GM18519 (cell line): ENCODE results near the gene TTC19.
A peak's percentile ranks its signal among the peaks of the same experiment; 100 is the strongest.
"Not testable (repeated sequence)": the region's sequence is repeated elsewhere in the genome, so short reads cannot be mapped to it uniquely, and the experiment has no call there.

ENCODE experiments used
- ATAC-seq: cut with Tn5 transposase; IDR thresholded peaks from one replicate; pipeline ENCODE4 v1.9.1; 2021; ENCODE audit warnings: mild to moderate bottlenecking, moderate library complexity; ENCODE audit not compliant: unreplicated experiment, low FRiP score

The TTC19 gene

DNA sequence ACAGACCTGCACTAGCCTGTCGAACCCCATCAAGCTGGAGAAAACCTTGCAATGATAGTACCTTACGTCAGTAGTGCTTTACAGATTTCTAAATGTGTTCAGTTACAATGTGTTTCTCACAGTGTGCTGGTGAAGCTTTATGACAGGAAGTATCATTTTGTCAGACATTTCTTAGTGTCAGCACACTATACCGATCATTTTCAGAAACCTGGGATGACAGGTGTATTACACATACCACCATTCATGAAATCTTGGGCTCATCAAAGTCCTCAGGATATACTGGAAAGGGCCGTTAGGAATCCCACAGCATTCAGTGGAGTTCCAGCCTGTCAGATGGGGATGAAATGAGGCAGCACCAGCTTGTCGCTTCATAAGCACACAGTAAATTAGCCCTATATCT lies 27.3 kb downstream of the TTC19 start:
- no peak for ATAC-seq

DNA sequence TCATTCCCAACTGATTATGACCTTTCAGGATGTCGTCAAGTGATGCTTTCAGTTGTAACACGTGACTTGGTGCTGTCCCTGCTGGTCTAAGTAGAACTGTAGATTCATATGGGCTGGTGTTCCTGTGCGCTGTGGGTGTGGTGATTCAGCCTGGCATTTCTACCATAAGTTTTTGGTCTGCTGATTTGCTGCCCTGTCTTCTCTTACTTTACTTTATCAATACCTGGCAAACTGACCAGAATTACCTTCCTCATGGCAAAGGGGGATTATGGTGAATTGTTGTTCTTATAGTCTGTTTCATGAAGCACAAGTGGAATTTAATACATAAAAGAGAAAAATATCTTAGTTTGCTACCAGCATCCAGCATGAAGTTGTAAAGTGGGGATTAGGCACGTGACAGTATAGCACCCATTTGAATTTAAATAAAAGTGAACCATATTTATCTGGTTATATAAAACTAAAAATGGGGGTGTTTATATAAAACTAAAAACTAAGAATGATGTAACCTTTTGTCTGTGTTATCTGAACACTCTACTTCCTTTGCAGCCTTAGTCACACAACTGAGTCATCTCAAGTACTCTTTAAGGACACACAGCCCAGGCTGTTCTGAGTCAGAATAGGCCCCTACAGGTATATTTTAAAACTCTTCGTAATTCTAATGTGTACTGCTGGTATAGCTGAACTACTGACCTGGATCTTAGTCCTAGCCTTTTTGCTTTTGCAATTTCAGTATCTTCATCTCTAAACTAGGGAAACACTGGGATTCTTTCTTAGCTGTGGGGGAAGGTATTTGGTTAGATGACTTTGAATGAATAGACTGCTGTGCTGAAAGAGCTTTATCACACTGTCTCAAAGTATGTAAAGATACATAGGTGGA lies 28.3 kb downstream of the TTC19 start:
- ATAC-seq: peak; percentile 74

DNA sequence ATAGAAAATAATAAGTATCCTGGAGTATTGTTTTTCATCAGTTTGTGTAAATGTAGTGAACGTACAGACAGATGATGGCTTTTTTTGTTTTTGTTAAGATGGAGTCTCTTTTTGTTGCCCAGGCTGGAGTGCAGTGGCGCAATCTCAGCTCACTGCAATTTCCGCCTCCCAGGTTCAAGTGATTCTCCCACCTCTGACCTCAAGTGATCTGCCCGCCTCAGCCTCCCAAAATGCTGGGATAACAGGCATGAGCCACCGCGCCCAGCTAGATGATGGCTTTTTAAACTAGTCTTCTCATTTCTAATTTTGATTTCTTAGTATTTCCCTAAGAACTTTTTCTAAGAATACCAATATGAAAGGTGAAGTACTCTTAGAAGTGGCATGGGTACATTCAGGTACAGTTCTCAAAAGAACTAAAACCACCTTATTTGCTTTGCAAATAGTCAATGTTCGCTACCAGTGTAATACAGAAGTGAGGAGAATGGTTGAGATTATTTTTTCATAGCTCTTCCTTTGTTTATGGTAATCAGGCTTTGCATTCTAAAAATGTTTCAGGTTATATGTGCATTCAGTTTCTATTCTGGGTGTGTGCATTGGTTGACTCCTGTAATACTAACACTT lies 34.2 kb downstream of the TTC19 start:
- no peak for ATAC-seq

DNA sequence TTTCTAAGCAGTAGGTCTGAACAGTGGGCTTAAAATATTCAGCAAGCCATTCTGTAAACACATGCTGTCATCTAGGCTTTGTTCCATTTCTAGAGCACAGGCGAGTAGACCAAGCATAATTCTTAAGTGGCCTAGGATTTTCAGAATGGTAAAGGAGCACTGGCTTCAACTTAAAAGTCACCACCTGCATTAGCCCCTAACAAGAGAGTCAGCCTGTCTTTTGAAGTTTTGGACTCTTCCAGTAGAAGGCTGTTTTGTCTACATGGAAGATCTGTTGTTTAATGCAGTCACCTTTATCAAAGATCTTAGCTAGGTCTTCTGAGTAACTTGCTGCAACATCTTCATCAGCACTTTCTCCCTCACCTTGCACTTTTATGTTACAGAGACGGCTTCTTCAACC lies 36.6 kb downstream of the TTC19 start:
- ATAC-seq: no peak

DNA sequence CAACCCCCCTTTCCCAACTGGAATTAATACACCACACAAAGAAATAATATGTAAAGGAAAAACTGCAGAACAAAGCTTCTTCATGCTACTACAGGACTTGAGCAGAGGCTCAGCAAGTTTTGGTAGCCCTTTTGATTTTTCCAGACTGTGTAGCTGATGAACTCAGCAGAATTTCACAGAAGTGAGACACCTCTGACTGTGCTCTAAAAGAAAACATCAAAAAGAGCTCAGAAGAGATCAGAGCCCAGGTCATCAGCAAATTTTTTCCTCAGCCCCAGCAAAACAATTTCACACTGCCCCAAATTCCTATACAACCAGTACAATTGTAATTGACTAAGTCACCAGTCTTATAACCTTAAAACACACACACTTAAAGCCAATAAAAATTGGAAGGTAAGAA lies 38.0 kb downstream of the TTC19 start:
- ATAC-seq: no peak

DNA sequence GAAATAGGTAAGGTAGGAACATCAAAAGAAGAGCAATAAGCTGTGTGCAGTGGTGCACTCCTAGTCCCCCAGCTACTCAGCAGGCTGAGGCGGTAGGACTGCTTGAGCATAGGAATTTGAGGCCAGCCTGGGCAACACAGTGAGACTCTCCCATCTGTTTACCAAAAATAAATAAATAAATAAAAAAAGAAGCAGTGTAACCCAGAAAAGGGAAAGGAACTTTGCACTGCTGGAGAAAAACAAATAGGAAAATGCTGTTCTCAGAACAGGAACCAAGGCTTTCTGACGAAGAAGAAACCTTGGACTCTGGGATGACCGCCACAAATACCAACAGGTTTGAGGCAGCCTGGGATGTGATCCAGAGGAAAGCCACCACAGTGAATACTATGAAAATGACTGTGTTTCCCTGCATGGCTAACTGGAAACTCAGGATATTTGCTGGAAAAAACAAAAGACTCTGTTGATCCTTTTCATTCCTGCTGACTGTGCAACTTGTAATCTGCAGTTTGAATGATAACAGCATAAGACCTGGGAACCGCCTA lies 41.2 kb downstream of the TTC19 start:
- ATAC-seq: no peak

DNA sequence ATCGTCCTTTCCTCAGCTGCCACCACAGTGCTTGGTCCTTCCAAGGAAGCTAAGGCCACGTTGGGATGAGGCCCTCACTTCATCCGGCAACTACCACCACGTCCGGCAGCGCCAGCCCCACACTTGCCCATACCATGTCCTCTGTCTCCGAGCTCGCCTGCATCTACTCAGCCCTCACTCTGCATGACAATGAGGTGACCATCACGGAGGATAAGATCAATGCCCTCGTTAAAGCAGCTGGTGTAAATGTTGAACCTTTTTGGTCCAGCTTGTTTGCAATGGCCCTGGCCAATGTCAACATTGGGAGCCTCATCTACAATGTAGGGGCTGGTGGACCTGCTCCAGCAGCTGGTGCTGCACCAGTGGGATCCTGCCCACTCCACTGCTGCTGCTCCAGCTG lies 44.9 kb downstream of the TTC19 start:
- ATAC-seq: no peak

DNA sequence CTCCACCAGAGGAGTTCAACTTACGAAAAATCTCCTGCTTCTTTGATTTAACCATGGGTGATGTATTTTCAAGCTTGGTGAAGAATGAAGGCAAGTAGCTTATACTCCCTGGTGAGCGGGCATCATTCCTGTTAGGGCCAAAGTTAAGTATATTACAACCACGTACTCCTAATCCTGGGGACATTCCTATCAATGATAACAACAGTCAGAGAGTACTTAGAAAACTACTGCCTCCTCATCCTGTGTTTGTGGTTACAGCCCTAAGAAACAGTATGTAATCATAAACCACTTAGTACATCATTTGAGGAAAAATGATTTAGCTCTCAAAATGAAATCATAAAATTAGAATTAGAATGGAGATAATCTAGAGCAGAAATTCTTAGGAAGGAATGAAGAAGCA lies 47.3 kb downstream of the TTC19 start:
- ATAC-seq: no peak

DNA sequence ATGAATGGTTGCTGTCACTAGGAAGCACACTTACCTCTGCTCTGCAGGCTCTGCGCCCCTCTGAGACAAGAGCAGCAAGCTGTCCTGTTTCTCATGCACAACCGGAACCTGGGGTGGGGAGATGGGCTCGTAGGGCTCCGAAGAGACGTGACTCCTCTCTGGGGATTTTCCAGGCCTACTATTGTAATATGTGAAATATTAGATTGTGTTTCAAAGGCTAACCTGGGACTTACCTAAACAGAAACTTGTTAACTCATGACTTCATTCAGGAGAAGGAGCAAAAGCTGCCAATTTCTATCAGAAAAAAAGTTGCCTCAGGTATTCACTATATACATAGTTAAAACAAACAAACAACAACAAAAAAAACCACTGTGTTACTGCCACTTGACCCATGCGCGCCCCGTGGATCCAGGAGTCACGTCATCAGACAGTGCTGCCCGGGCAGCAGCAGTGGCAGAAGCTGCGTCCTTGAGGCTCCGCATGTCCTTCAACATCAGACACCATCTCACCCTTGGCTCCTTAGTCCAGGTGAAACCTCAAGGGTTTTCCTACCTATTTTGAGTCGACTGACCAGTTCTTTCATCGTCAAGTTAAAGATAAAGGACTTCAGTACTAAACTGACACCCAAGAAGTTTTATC lies 49.3 kb downstream of the TTC19 start:
- no peak for ATAC-seq

DNA sequence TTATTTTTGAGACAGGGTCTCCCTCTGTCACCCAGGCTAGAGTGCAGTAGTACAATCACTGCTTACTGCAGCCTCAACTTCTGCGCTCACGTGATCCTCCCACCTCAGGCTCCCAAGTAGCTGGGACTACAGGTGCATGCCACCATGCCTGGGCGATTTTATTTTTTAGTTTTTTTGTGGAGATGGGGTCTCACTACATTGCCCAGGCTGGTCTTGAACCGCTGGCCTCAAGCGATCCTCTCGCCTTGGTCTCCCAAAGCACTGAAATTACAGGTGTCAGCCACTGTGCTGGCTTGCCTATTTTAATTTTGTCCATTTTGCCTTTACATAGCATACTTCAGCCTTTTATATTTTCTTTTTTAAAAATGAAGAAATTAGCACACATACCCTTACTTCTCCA lies 51.2 kb downstream of the TTC19 start:
- ATAC-seq: no peak

DNA sequence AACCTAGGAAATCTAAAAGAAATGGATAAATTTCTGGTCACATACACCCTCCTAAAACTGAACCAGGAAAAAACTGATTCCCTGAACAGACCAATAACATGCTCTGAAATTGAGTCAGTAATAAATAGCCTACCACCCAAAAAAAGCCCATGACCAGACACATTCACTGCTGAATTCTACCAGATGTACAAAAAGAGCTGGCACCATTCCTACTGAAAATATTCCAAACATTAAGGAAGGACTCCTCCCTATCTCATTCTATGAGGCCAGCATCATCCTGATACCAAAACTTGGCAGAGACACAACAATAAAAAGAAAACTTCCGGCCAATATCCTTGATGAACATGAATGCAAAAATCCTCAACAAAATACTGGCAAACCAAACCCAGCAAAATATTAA lies 52.9 kb downstream of the TTC19 start:
- no peak for ATAC-seq

DNA sequence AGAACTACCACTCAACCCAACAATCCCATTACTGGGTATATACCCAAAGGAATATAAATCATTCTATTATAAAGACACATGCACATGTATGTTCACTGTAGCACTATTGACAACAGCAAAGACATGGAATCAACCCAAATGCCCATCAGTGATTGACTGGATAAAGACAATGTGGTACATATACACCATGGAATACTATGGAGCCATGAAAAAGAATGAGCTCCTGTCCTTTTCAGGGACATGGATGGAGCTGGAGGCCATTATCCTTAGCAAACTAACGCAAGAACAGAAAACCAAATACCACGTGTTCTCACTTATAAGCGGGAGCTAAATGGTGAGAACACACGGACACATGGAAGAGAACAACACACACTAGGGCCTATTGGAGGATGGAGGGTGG lies 55.5 kb downstream of the TTC19 start:
- ATAC-seq: not testable (repeated sequence)

DNA sequence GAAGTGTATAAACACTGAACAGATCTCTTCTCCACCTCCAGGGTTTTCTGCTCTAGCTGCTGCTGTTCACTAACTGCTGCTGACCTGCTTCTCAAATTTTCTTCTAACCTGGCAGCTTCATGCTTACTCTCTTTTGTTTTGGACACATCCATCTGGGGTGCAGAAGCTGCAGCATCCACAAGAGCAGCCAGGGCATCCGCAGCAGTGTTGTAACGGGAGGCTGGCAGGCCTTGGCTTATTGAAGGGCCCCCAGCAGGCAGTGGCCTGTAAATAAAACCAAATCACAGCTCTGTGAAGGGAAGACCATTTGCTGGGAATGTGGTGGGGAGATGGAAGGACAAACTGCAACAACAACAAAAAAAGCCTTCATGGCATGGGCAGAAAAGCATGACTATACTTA lies 62.0 kb downstream of the TTC19 start:
- no peak for ATAC-seq

DNA sequence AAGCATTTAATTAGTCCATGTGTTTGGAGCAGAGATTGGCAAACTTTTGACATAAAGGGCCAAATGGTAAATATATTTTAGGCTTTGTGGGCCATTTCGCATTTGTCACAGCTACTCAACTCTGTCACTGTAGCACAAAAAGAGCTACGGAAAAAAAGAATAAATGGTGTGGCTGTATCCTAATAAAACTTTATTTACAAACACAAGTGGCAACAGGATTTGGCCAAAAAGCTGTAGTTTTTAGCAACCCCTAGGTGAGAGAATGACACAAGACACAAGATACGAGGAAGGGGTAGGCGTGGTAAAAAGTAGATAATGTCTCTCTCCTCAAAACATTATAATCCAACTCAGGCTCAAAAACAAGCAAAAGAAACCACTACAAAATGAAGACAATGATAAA lies 66.5 kb downstream of the TTC19 start:
- no peak for ATAC-seq

DNA sequence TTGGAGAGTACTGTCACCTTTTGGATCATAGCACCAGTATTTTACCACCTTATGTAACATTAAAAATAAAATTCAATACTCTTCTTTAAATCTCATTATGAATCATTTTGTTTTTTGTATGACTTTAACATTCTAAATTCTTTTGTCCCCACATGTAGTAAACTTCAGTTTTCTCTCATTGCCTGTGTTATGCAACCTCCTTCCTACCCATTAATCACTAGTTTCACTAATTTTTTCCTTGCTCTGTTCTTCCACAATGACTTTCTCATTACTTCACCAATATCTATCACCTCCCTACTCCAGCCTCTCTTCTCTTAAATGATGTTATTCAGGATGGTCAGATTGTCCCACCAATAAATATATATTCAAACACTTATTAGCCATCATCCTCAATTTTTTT lies 68.7 kb downstream of the TTC19 start:
- ATAC-seq: no peak

DNA sequence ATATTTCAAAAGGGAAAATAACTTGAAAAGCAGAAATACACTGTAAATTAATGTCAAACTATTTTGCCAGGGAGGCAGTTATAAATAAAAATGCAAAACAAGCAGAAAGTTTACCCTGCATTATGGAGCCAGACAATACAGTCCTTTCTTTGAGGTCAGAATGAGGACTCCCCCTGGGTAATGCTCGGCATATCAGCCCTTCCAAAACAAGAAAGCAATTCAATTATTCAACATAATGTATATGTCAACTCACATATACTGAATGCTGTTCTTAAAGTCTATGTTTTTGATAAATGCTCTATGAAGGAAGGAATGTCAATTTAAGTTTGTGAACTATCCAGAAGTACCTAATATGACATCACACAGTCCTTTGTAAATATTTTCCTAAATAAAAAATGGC lies 72.4 kb downstream of the TTC19 start:
- no peak for ATAC-seq

DNA sequence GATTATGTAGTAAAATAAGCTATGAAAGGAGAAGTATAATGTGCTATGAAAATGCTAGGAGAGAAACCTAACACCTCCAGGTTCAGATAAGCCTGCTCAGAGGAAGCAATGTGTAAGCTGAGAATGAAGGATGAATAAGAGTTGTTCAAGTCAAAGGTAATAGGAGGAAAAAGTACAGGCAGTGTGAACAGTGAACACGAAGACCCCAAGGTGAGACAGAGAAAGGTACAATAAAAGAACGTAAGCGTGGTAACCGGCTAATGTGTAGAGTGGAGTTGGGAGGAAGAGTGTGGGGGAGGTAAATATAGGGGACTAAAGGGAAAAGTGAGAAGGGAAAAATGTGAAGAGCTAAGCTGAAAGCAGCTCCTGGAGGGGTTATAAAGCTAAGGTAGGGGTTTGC lies 74.2 kb downstream of the TTC19 start:
- ATAC-seq: no peak

DNA sequence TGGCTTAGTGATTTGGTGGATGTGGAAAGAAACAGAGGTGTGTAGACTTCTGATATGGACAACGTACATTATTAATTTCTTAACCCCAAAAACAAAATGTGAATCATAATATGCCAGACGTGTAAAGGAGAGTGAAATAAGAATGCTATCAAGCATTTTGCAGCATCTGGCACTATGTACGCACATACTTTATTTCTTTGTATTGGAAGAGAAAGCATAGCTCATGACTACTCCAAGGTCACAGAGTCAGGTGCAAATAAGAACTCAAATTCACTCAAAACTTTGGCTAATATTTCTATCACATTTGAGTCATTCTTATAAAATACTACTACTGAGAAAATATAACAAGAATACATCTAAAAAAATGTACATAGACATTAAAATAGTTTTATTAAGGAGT lies 74.8 kb downstream of the TTC19 start:
- no peak for ATAC-seq

DNA sequence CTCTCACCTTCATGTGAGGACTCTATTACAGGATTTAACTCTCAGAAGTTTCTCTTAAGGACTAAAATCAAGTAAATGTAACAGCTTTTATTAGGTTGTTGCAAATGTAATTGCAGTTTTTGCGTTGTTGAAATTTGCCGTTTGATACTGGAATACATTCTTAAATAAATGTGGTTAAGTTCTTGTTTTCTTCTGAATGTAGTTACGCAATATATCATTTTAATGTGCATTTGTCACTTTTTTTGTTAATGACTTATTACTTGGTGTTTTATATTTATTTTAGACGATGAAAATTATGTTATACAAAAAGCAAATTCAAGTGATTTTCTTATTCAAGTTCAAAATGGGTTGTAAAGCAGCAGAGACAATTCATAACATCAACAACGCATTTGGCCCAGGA lies 76.3 kb downstream of the TTC19 start:
- no peak for ATAC-seq
